Calu3 (cell line): ENCODE results near the gene ZNF574. TPM values are rescaled to one million over a fixed set of nuclear protein-coding genes. Genes with fewer than 3 reads are reported as not detected.
"Not testable (repeated sequence)": the region's sequence is repeated elsewhere in the genome, so short reads cannot be mapped to it uniquely, and the experiment has no call there.

Source experiments
- BruUV-seq: library from RNA; stranded (reverse); fragments of 400-500 nt; replicated peaks from 2 replicates; lab custom pipeline; 2021; lab: Mats Ljungman, UMichigan
- CTCF ChIA-PET: fragments of 300-600 bp; sonication (Branson Sonifier 250); formaldehyde crosslinking; loops from one replicate; lab custom pipeline; 2022; ENCODE audit warnings: antibody characterized with exemption; lab: Charles Lee
- DNase-seq: peaks from one replicate; pipeline ENCODE4 v3.0.0; 2022
- H3K27ac Mint-ChIP-seq: one replicate; pipeline ENCODE4 v1.8.0; 2022; ENCODE audit warnings: mixed read lengths; ENCODE audit not compliant: unreplicated experiment
- H3K27me3 Mint-ChIP-seq: one replicate; pipeline ENCODE4 v1.8.0; 2022; ENCODE audit warnings: mixed read lengths; ENCODE audit not compliant: unreplicated experiment
- H3K36me3 Mint-ChIP-seq: one replicate; pipeline ENCODE4 v1.8.0; 2022; ENCODE audit warnings: mild to moderate bottlenecking, moderate library complexity, mixed read lengths; ENCODE audit not compliant: insufficient read depth, unreplicated experiment
- H3K4me1 Mint-ChIP-seq: one replicate; pipeline ENCODE4 v1.8.0; 2022; ENCODE audit warnings: mild to moderate bottlenecking, low read depth, mixed read lengths; ENCODE audit not compliant: unreplicated experiment
- H3K4me3 Mint-ChIP-seq: one replicate; pipeline ENCODE4 v1.8.0; 2022; ENCODE audit warnings: mild to moderate bottlenecking, low read depth, moderate library complexity, mixed read lengths; ENCODE audit not compliant: unreplicated experiment
- H3K9me3 Mint-ChIP-seq: one replicate; pipeline ENCODE4 v1.8.0; 2022; ENCODE audit warnings: low read depth, mixed read lengths; ENCODE audit not compliant: unreplicated experiment
- intact Hi-C: fragments of 100-400 bp; cut with micrococcal nuclease; formaldehyde crosslinking; loops from one replicate; pipeline ENCODE4 v1.10.0; 2022; ENCODE audit not compliant: unreplicated experiment
- total RNA-seq: library from RNA; stranded (reverse); gene quantifications from 2 replicates; pipeline ENCODE4 v1.2.3, GENCODE V29; 2022
- TF ChIP-seq, protein P1 (sequence below): fragments of 200-600 bp; IDR thresholded peaks from one replicate; pipeline ENCODE4 v1.8.0; 2022; ENCODE audit warnings: antibody characterized with exemption; ENCODE audit not compliant: unreplicated experiment

ZNF574 gene
- total RNA-seq, 1 experiment from 2014 or later: 22.0 TPM

DNA sequence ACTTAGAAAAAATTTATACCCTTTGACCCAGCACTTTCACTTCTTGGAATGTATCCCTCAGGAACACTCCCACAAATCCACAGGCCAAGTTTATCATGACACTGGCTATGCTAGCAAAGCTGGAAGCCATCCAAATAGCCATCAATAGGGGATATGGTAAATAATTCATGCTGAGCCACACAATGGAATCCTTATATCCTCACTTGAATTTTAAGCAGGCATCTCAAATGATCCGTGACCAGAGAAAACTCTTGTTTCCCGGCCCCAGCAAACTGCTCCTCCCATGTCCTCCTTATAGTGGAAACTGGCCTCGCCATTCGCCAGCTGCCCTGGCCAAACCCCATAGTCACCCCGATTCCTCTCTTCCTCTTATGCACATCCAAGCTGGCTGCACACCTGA is 43.5 kb upstream of the ZNF574 start:
- intact Hi-C loops: loop anchor here (5.0 kb wide), 1 partner anchor 35 kb away; no protein-coding TSS in a partner anchor
- CTCF ChIA-PET: interaction anchor here (0.8 kb wide), 1 partner anchor 44 kb away, joined by 3 read pairs; the partner anchor contains the start of gene ZNF574
- Mint-ChIP-seq H3K4me3 (no peak overlapping the region), H3K27ac (no peak overlapping the region), H3K9me3 (no peaks in the 10 kb centered on the region), H3K4me1 (peaks cover 20% of the 10 kb centered on the region), H3K36me3 (peaks cover 5% of the 10 kb centered on the region), H3K27me3 (peaks cover 29% of the 10 kb centered on the region)
- peak; percentile 28 for DNase-seq
- TF ChIP-seq, protein P1, sequence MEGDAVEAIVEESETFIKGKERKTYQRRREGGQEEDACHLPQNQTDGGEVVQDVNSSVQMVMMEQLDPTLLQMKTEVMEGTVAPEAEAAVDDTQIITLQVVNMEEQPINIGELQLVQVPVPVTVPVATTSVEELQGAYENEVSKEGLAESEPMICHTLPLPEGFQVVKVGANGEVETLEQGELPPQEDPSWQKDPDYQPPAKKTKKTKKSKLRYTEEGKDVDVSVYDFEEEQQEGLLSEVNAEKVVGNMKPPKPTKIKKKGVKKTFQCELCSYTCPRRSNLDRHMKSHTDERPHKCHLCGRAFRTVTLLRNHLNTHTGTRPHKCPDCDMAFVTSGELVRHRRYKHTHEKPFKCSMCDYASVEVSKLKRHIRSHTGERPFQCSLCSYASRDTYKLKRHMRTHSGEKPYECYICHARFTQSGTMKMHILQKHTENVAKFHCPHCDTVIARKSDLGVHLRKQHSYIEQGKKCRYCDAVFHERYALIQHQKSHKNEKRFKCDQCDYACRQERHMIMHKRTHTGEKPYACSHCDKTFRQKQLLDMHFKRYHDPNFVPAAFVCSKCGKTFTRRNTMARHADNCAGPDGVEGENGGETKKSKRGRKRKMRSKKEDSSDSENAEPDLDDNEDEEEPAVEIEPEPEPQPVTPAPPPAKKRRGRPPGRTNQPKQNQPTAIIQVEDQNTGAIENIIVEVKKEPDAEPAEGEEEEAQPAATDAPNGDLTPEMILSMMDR: no peak
- BruUV-seq: no TSS peak

DNA sequence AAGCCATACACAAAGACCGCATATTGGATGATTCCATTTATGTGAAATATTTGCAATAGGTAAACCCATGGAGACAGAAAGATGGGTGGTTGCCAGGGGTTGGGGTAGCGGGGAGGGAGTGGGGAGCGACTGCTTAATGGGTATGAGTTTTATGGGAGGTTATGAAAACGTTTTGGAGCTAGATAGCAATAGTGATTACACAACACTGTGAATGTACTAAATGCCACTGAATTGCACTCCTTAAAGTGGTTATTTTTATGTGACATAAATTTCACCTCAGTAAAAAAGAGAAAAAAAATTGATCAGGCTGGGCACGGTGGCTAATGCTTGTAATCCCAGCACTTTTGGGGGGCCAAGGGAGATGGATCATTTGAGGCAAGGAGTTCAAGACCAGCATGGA is 42.6 kb upstream of the ZNF574 start:
- CTCF ChIA-PET: no interaction called here
- no peak overlapping the region for H3K4me3 Mint-ChIP-seq
- peaks cover 5% of the 10 kb centered on the region for H3K36me3 Mint-ChIP-seq
- no peak for DNase-seq
- H3K27ac Mint-ChIP-seq: no peak overlapping the region
- no peaks in the 10 kb centered on the region for H3K9me3 Mint-ChIP-seq
- no TSS peak for BruUV-seq
- TF ChIP-seq, protein P1: no peak
- H3K27me3 Mint-ChIP-seq: peaks cover 19% of the 10 kb centered on the region
- intact Hi-C loops: loop anchor here (5.0 kb wide), 1 partner anchor 36 kb away; no protein-coding TSS in a partner anchor
- H3K4me1 Mint-ChIP-seq: peaks cover 20% of the 10 kb centered on the region

DNA sequence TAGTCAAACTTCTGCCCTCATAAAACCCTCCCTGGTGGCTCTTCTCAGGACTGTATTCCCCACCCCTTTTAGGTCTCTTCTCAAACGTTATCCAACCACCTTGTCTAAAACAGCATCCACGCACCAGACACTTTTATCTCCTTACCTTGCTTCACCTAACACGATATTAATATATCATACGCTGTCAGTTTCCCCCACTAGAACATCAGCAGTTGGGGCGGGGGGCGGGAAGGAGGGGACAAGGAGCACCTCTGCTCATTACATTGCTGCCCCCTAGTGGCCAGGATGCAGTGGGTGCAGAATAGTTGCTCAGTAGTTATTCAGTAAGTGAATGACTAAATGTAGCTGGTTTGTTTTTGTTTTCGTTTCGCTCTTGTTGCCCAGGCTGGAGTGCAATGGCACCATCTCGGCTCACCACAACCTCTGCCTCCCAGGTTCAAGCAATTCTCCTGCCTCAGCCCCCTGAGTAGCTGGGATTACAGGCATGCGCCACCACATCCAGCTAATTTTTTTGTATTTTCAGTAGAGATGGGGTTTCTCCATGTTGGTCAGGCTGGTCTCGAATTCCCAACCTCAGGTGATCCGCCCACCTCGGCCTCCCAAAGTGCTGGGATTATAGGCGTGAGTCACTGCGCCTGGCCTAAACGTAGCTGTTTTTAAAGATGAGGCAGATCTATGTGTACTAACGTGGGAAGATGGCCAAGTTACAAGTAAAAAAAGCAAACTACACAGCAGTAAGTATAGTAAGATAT is 41.1 kb upstream of the ZNF574 start:
- not testable (repeated sequence) for H3K36me3 Mint-ChIP-seq, H3K9me3 Mint-ChIP-seq, BruUV-seq
- TF ChIP-seq, protein P1: peak; percentile 94
- Mint-ChIP-seq H3K4me1 (peaks cover 20% of the 10 kb centered on the region), H3K27ac (peak overlapping the region; percentile 27), H3K4me3 (peak overlapping the region; percentile 68), H3K27me3 (peaks cover 12% of the 10 kb centered on the region)
- CTCF ChIA-PET: interaction anchor here (0.6 to 1.3 kb wide), 25 partner anchors 10 to 1687 kb away, joined by 3 to 10 read pairs (median 5); partner anchors contain the start of genes ATP1A3, C19orf47, RABAC1 and RPS19
- DNase-seq: peak; percentile 82
- intact Hi-C loops: loop anchor here (5.0 kb wide), 1 partner anchor 38 kb away; no protein-coding TSS in a partner anchor

DNA sequence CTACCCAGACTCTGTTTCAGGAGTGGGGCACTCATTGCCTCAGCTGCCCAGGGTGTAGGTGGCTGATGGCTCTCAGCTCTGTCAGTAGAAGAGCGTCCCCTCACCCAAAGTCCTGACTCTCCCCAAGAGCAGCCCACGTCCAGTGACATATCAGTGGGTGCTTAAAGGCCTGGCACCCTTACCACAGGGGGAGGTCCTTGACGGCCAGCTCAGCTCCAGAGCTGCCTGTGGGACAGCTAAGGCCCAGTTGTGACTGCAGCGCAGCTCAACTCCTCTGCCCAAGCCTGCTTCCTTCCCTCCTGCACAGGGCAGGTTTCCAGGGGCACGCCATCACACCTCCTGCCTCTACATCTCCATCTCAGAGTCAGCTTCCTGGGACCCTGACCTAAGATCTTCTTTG is 38.3 kb upstream of the ZNF574 start:
- H3K9me3 Mint-ChIP-seq: no peaks in the 10 kb centered on the region
- peaks cover 13% of the 10 kb centered on the region for H3K4me1 Mint-ChIP-seq
- TF ChIP-seq, protein P1: no peak
- no peak overlapping the region for H3K27ac Mint-ChIP-seq
- CTCF ChIA-PET: interaction anchor here (0.6 kb wide), 1 partner anchor 430 kb away, joined by 3 read pairs; no protein-coding TSS in a partner anchor
- H3K4me3 Mint-ChIP-seq: no peak overlapping the region
- no TSS peak for BruUV-seq
- no peak for DNase-seq
- intact Hi-C loops: no loop called here
- H3K36me3 Mint-ChIP-seq: peaks cover 5% of the 10 kb centered on the region
- H3K27me3 Mint-ChIP-seq: peaks cover 25% of the 10 kb centered on the region
